ENCODE data around the gene F2R. TPM values are rescaled to one million over a fixed set of nuclear protein-coding genes. Genes with fewer than 3 reads are reported as not detected.

The F2R gene
- total and polyA plus RNA-seq, 12 donors, result 6.0 to 60.5 (median 26.8) TPM

DNA sequence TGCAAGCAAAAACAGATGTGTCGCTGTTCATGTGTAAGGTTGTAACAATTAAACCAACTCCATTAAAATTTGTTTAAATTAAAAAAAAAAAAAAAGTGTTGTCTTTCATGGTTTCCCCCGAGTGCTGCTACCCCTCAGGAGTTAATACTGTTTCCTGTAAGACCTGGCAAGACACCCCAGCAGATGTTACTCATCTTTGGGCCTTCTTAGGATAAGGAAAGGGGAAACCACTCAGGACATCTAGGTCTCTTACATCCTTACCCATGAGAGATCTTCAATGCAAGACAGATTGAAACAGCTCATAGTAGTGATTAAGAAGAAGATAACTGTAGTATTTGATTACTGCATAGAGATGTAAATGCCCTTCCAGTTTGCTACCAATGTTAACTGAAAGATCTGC lies 33.5 kb upstream of the F2R start:
- Histone ChIP-seq H3K27ac (no peak overlapping the region), H3K4me1 (replicated peaks in 1 of 2) (no peaks in the 10 kb centered on the region), H3K9me3 (replicated peaks in 1 of 3) (no peaks in the 10 kb centered on the region), H3K4me3 (no peak overlapping the region), H3K27me3 (no peaks in the 10 kb centered on the region), H3K36me3 (replicated peaks in 1 of 2) (no peaks in the 10 kb centered on the region)
- WGBS, 4 donors, result 68 to 74% (median 72%) methylated on average over 2 of the region's 2 CpGs
- DNase-seq, result no peak
- intact Hi-C loops (cut with DNase I), result no loop called here
- no peak for TF ChIP-seq POLR2A (IDR thresholded peaks at IDR 0.05)
- TF ChIP-seq, protein P1, sequence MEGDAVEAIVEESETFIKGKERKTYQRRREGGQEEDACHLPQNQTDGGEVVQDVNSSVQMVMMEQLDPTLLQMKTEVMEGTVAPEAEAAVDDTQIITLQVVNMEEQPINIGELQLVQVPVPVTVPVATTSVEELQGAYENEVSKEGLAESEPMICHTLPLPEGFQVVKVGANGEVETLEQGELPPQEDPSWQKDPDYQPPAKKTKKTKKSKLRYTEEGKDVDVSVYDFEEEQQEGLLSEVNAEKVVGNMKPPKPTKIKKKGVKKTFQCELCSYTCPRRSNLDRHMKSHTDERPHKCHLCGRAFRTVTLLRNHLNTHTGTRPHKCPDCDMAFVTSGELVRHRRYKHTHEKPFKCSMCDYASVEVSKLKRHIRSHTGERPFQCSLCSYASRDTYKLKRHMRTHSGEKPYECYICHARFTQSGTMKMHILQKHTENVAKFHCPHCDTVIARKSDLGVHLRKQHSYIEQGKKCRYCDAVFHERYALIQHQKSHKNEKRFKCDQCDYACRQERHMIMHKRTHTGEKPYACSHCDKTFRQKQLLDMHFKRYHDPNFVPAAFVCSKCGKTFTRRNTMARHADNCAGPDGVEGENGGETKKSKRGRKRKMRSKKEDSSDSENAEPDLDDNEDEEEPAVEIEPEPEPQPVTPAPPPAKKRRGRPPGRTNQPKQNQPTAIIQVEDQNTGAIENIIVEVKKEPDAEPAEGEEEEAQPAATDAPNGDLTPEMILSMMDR (IDR thresholded peaks at IDR 0.05), result no peak

DNA sequence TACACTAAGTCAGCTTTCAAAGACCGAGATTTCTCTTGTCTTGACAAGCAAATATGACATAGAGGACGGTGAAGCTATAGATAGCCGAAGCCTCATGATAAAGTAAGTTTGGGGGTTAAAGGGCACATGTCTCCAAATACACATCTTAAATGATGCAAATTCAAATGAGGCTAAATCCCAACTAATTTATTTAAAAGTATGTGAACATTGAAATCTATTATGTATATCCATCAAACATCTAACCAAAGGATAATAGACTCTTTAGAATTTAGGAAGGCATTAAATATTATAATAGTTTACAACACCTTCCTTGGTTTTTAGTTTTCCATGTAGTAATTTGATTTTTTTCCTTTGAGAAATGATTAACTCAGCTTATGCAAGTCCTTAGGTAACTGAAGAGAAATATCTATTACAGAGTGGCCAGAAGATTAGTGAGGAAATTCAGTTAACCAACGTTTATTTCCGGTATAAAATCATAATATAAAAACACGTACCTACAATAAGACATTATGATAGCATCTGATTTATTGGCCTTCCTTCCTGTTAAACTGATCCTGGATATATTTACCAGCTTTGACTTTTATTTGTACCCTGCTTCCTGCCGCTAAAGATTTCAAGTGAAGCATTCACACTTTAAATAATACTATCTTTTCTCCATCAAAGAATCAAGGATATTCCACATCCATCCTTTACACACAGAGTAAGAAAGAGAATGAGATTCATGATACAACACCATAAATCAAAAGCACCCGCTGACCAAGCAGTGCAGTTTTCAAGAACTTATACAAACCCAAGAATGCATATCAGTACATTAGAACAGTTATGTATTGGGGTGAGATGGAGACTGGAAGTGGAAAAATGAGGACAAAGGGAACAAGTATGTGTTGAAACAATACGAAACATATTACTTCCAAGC lies 31.9 kb upstream of the F2R start:
- TF ChIP-seq, protein P1 (IDR thresholded peaks at IDR 0.05), result no peak
- TF ChIP-seq POLR2A (IDR thresholded peaks at IDR 0.05), result no peak
- peak overlapping the region in 1 of 5 donors; percentile 11 for H3K27ac ChIP-seq
- no peaks in the 10 kb centered on the region for H3K4me1 ChIP-seq (replicated peaks in 1 of 2)
- no peaks in the 10 kb centered on the region for H3K36me3 ChIP-seq (replicated peaks in 1 of 2)
- 67 to 75% (median 72%) methylated on average over 9 of the region's 9 CpGs for WGBS, 4 donors
- intact Hi-C loops (cut with DNase I), result no loop called here
- no peaks in the 10 kb centered on the region for H3K27me3 ChIP-seq
- no peak for DNase-seq
- no peak overlapping the region for H3K4me3 ChIP-seq
- H3K9me3 ChIP-seq (replicated peaks in 1 of 3), result no peaks in the 10 kb centered on the region

DNA sequence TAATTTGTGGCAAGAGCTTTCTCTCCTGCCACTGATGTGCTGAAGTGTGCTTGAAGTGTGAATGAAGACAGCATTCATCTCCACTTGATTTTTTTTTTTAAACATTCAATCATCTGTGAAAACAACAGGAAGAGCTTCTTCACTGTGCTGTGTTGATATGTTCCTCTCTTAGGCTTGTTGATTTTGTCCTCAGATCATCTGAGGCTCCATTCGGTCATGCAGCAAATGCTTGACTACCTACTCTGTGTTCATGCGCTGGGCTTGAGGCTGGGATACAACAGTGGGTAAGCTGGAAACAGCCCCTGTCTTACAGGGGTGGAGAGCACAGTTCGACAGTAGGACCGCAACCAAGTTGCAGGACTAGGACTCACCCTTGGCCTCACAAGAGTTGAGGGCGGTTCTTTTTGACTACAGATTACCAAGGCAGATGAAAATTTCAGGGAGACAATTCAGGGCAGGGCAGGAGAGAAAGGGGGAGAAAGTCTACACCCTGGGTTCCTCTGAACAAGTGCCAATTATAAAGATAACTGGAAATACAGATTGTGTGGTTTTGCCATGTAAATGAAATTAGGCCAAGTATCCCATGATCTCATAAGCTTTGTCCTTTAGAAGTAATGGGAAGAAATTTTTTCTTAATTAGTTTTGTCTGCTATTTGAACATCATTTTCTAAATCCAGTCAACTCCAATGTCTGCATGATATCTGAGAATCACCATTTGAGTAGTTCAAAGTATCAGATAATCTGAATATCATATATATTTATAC lies 31.0 kb upstream of the F2R start:
- H3K27me3 ChIP-seq, result no peaks in the 10 kb centered on the region
- no peak for DNase-seq
- peaks cover 0 to 7% of the 10 kb centered on the region in 2 donors for H3K4me1 ChIP-seq (replicated peaks in 1 of 2)
- no peak overlapping the region for H3K4me3 ChIP-seq
- 80 to 91% (median 87%) methylated on average over 5 of the region's 5 CpGs for WGBS, 4 donors
- H3K27ac ChIP-seq, result peak overlapping the region in 1 of 5 donors; percentile 11
- TF ChIP-seq POLR2A (IDR thresholded peaks at IDR 0.05), result no peak
- TF ChIP-seq, protein P1 (IDR thresholded peaks at IDR 0.05), result no peak
- intact Hi-C loops (cut with DNase I), result no loop called here
- no peaks in the 10 kb centered on the region for H3K36me3 ChIP-seq (replicated peaks in 1 of 2)
- no peaks in the 10 kb centered on the region for H3K9me3 ChIP-seq (replicated peaks in 1 of 3)

DNA sequence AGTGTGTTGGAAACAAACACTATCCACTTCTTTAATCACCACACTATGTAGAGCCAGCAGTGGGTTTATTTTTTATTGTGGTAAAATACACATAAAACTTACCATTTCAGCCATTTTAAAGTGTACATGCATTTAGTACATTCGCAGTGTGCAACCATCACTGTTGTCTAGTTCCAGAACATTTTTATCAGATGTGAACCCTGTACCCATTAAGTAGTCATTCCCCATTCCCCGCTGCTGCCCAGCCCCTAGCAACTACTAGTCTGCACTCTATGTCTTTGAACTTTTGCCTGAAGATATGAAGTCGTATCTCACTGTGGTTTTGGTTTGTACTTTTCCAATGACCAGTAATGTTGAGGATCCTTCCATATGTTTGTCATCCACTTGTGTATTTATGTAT lies 30.2 kb upstream of the F2R start:
- Histone ChIP-seq H3K9me3 (replicated peaks in 1 of 3) (no peaks in the 10 kb centered on the region), H3K27me3 (no peaks in the 10 kb centered on the region), H3K36me3 (replicated peaks in 1 of 2) (no peaks in the 10 kb centered on the region), H3K4me1 (replicated peaks in 1 of 2) (peaks cover 0 to 11% of the 10 kb centered on the region in 2 donors), H3K4me3 (no peak overlapping the region), H3K27ac (no peak overlapping the region)
- no peak for DNase-seq
- intact Hi-C loops (cut with DNase I), result no loop called here
- TF ChIP-seq POLR2A (IDR thresholded peaks at IDR 0.05), result no peak
- TF ChIP-seq, protein P1 (IDR thresholded peaks at IDR 0.05), result no peak
- WGBS, 4 donors, result 94 to 98% (median 96%) methylated on average over 3 of the region's 3 CpGs
